Measurements from ENCODE around the gene MARVELD1. TPM values are rescaled to one million over a fixed set of nuclear protein-coding genes. Genes with fewer than 3 reads are reported as not detected.

The MARVELD1 gene
- total RNA-seq, 1 donor from 2014 or later, result 143 TPM

DNA sequence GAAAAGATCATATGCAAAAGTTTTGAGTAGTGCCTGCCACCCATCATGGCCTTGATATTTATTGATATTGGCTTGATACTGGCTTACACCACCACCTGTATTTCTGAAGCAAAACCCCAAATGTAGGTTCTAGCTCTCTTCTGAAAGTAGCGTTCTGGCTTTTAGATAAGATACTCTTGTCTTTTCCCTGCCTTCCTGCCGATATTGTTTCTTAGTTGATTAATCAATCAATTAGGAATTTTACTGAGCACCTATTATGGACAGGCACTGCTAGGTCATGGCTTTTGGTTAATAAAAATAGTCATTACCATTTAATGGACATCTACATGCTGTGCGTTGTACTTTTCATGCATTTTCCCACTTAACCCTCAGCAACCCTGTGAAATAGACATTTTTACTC is 50.4 kb downstream of the MARVELD1 start:
- Mint-ChIP-seq H3K27me3 (ENCODE audit: low read depth) (peaks cover 4% of the 10 kb centered on the region), H3K4me1 (ENCODE audit: low read depth) (peaks cover 44% of the 10 kb centered on the region), H3K4me3 (ENCODE audit: unreplicated experiment) (no peak overlapping the region), H3K27ac (ENCODE audit: unreplicated experiment) (no peak overlapping the region), H3K36me3 (ENCODE audit: low read depth) (peaks cover 5% of the 10 kb centered on the region), H3K9me3 (ENCODE audit: low read depth) (no peaks in the 10 kb centered on the region)
- TF ChIP-seq, protein P1, sequence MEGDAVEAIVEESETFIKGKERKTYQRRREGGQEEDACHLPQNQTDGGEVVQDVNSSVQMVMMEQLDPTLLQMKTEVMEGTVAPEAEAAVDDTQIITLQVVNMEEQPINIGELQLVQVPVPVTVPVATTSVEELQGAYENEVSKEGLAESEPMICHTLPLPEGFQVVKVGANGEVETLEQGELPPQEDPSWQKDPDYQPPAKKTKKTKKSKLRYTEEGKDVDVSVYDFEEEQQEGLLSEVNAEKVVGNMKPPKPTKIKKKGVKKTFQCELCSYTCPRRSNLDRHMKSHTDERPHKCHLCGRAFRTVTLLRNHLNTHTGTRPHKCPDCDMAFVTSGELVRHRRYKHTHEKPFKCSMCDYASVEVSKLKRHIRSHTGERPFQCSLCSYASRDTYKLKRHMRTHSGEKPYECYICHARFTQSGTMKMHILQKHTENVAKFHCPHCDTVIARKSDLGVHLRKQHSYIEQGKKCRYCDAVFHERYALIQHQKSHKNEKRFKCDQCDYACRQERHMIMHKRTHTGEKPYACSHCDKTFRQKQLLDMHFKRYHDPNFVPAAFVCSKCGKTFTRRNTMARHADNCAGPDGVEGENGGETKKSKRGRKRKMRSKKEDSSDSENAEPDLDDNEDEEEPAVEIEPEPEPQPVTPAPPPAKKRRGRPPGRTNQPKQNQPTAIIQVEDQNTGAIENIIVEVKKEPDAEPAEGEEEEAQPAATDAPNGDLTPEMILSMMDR (IDR thresholded peaks at IDR 0.05), result no peak
- DNase-seq (ENCODE audit: low spot score), result no peak

DNA sequence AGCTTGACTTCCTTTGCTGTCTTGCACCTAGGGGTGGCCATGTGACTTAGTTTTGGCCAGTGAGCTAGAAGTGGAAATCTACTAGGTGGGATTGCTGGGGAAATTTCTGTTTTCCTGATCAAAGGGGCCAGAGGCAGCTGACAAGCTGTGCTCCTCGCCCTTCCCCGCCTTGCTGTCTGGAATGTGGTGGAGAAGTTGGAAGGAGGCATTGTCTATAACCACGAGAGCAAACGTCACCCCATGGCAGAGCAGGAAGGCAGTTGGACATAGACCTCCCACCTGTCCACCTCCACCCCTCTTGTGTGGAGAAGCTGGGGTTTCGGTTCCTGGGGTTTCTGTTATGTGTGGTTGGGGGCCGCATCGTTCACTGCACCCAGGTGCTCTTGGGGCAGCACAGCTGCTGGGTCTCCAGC is 51.0 kb downstream of the MARVELD1 start:
- H3K9me3 Mint-ChIP-seq (ENCODE audit: low read depth), result no peaks in the 10 kb centered on the region
- H3K4me1 Mint-ChIP-seq (ENCODE audit: low read depth), result peaks cover 41% of the 10 kb centered on the region
- TF ChIP-seq, protein P1 (IDR thresholded peaks at IDR 0.05), result no peak
- no peak overlapping the region for H3K27ac Mint-ChIP-seq (ENCODE audit: unreplicated experiment)
- peaks cover 4% of the 10 kb centered on the region for H3K36me3 Mint-ChIP-seq (ENCODE audit: low read depth)
- H3K27me3 Mint-ChIP-seq (ENCODE audit: low read depth), result peaks cover 7% of the 10 kb centered on the region
- H3K4me3 Mint-ChIP-seq (ENCODE audit: unreplicated experiment), result no peak overlapping the region
- DNase-seq (ENCODE audit: low spot score), result no peak

DNA sequence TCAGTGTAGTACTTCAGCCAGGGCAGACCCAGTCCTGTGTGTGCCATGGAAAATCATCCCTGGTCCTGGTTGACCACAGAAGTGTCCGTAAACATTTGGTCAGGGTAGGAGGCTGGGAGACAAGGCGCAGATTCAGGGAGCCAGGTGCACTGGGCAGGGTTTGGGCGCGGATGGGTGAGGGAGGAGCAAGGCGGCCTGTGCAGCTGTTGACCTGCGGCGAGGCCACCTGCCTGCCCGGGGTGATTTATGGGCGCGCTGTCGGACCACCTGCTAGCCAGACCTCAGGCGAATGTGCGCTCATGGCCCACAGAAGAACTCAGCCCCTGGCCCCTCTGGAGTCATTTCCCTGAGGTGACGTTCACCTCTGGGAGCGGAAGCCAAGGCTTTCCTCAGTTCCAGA is 51.7 kb downstream of the MARVELD1 start:
- Mint-ChIP-seq H3K27ac (ENCODE audit: unreplicated experiment) (no peak overlapping the region), H3K36me3 (ENCODE audit: low read depth) (peaks cover 3% of the 10 kb centered on the region), H3K27me3 (ENCODE audit: low read depth) (peaks cover 14% of the 10 kb centered on the region), H3K4me1 (ENCODE audit: low read depth) (peaks cover 38% of the 10 kb centered on the region), H3K9me3 (ENCODE audit: low read depth) (no peaks in the 10 kb centered on the region), H3K4me3 (ENCODE audit: unreplicated experiment) (no peak overlapping the region)
- TF ChIP-seq, protein P1 (IDR thresholded peaks at IDR 0.05), result no peak
- DNase-seq (ENCODE audit: low spot score), result no peak

DNA sequence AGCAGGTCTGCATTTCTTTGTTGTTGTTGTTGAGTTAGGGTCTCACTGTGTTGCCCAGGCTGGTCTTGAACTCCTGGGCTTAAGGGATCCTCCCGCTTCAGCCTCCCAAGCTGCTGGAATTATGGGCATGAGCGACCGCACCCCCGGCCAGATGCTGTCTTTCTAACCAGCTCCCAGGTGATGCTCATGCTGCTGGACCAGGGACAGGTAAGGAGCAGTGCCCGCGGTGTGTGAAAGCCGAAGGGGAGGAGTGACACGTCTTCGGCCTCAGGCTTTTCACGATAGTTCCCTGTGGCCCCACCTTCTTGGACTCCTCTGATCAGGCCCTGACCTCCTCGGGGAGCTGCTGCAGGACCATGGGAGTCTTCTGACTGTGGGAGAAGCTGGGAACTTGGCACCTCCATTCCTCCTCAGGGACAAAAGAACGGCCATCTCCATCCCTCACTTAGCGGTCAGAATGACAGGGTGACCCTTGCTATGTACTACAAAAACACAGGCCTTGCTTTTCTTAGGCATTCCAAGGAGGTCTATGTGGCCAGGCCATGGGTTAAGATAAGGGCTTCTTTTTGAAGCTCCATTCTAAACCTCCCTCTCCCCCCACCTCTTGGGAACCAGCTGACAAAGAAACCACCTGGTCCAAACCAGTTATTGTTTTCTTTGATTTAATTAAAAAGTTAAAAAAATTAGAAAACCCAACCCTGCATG is 52.7 kb downstream of the MARVELD1 start:
- Mint-ChIP-seq H3K4me1 (ENCODE audit: low read depth) (peaks cover 46% of the 10 kb centered on the region), H3K27ac (ENCODE audit: unreplicated experiment) (no peak overlapping the region), H3K36me3 (ENCODE audit: low read depth) (peaks cover 3% of the 10 kb centered on the region), H3K4me3 (ENCODE audit: unreplicated experiment) (no peak overlapping the region), H3K27me3 (ENCODE audit: low read depth) (peaks cover 25% of the 10 kb centered on the region), H3K9me3 (ENCODE audit: low read depth) (no peaks in the 10 kb centered on the region)
- TF ChIP-seq, protein P1 (IDR thresholded peaks at IDR 0.05), result no peak
- DNase-seq (ENCODE audit: low spot score), result no peak

DNA sequence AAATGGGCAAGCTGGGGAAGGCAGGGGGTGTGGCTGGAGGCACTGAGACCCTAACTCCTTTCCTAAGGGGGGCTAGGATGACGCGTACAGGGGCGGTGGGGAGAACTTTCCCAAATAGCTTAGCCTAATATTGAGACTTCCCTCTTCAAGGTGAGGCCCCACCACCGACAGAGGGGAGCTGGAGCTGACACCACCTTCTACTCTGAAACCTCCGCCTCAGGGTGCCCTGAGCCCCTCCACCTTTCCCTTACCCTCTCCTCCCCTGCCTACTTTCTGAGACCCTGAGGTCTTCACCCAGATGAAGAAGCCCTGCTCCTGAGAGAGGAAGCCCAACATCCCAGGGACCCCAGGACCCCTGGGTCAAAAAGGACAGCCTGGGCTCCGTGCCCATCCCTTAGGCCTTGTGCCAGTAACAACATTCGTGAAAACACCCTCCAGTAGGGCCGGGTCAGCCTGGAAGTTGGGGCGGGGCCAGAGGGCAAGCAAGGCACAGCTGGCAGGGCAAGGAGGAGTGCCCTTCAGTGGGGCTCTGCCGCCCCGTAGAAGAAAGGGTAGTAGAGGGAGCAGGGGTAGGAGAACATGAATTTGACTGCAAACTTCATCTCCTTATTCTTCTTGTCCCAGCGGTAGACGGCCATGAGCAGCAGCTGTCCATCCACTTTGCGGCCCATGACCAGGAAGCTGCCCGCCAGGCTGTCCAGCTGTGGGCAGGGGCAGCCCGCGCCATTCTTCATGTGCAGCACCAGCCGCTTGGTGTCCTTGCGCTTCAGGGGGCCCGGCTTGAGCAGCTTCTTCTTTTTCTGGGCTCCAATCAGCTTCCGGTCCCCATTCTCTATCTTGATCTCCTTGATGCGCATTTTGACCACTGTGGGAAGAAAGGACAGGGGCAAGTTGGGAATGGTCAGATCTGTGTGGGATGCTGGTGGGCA is 53.7 kb downstream of the MARVELD1 start:
- Mint-ChIP-seq H3K4me3 (ENCODE audit: unreplicated experiment) (no peak overlapping the region), H3K36me3 (ENCODE audit: low read depth) (no peaks in the 10 kb centered on the region), H3K4me1 (ENCODE audit: low read depth) (peaks cover 44% of the 10 kb centered on the region), H3K27ac (ENCODE audit: unreplicated experiment) (no peak overlapping the region), H3K27me3 (ENCODE audit: low read depth) (peaks cover 30% of the 10 kb centered on the region), H3K9me3 (ENCODE audit: low read depth) (no peaks in the 10 kb centered on the region)
- TF ChIP-seq, protein P1 (IDR thresholded peaks at IDR 0.05), result no peak
- DNase-seq (ENCODE audit: low spot score), result no peak

Measured in chondrocyte (in vitro differentiated cells).